HG03135 (cell line): Measurements from ENCODE around the gene WASF2.
"Not testable (repeated sequence)": the region's sequence is repeated elsewhere in the genome, so short reads cannot be mapped to it uniquely, and the experiment has no call there.

Experiments used
- ATAC-seq: cut with Tn5 transposase; IDR thresholded peaks from one replicate; pipeline ENCODE4 v1.9.1; 2021; ENCODE audit warnings: mild to moderate bottlenecking, moderate library complexity; ENCODE audit not compliant: unreplicated experiment

WASF2 gene

GRCh38 chr1:27489973-27490741 lies at the start of gene WASF2:
WASF2 (minus strand) TSS chr1:27490167; CDS start chr1:27428890, 61,277 bp downstream.
- peak; percentile 84 for ATAC-seq

GRCh38 chr1:27538793-27539192 lies 48.8 kb upstream of the WASF2 start:
- no peak for ATAC-seq

GRCh38 chr1:27538305-27538676 lies 48.3 kb upstream of the WASF2 start:
- not testable (repeated sequence) for ATAC-seq

- no peak for ATAC-seq
These were observed 46.8 kb upstream of the WASF2 start for GRCh38 chr1:27536767-27537166.

GRCh38 chr1:27536010-27536757 lies 46.2 kb upstream of the WASF2 start:
- ATAC-seq: no peak

- ATAC-seq: no peak
These were observed 45.4 kb upstream of the WASF2 start for GRCh38 chr1:27535386-27535785.

- no peak for ATAC-seq
These were observed 42.2 kb upstream of the WASF2 start for GRCh38 chr1:27531959-27532685.

GRCh38 chr1:27530192-27530591 lies 40.2 kb upstream of the WASF2 start:
- ATAC-seq: no peak

- ATAC-seq: no peak
These were observed 39.7 kb upstream of the WASF2 start for GRCh38 chr1:27529704-27530018.

- no peak for ATAC-seq
These were observed 39.1 kb upstream of the WASF2 start for GRCh38 chr1:27528818-27529703.

- ATAC-seq: no peak
These were observed 38.2 kb upstream of the WASF2 start for GRCh38 chr1:27527890-27528817.

GRCh38 chr1:27527223-27527889 lies 37.4 kb upstream of the WASF2 start:
- ATAC-seq: no peak

- ATAC-seq: no peak
These were observed 36.7 kb upstream of the WASF2 start for GRCh38 chr1:27526569-27527222.

- no peak for ATAC-seq
These were observed 35.6 kb upstream of the WASF2 start for GRCh38 chr1:27525296-27526272.

GRCh38 chr1:27523337-27524020 lies 33.5 kb upstream of the WASF2 start:
- no peak for ATAC-seq

- ATAC-seq: no peak
These were observed 32.7 kb upstream of the WASF2 start for GRCh38 chr1:27522432-27523336.
